NCI-H2196 treated with DMSO at 0.1 percent for 48 hours (cell line): ENCODE data around the gene ANO10.
"Not testable (repeated sequence)": the region's sequence is repeated elsewhere in the genome, so short reads cannot be mapped to it uniquely, and the experiment has no call there.

ENCODE experiments used
- DNase-seq: peaks from one replicate; lab custom pipeline; 2025; ENCODE audit not compliant: unreplicated experiment; lab: John Stamatoyannopoulos, UW

Gene ANO10, protein sequence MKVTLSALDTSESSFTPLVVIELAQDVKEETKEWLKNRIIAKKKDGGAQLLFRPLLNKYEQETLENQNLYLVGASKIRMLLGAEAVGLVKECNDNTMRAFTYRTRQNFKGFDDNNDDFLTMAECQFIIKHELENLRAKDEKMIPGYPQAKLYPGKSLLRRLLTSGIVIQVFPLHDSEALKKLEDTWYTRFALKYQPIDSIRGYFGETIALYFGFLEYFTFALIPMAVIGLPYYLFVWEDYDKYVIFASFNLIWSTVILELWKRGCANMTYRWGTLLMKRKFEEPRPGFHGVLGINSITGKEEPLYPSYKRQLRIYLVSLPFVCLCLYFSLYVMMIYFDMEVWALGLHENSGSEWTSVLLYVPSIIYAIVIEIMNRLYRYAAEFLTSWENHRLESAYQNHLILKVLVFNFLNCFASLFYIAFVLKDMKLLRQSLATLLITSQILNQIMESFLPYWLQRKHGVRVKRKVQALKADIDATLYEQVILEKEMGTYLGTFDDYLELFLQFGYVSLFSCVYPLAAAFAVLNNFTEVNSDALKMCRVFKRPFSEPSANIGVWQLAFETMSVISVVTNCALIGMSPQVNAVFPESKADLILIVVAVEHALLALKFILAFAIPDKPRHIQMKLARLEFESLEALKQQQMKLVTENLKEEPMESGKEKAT

DNA sequence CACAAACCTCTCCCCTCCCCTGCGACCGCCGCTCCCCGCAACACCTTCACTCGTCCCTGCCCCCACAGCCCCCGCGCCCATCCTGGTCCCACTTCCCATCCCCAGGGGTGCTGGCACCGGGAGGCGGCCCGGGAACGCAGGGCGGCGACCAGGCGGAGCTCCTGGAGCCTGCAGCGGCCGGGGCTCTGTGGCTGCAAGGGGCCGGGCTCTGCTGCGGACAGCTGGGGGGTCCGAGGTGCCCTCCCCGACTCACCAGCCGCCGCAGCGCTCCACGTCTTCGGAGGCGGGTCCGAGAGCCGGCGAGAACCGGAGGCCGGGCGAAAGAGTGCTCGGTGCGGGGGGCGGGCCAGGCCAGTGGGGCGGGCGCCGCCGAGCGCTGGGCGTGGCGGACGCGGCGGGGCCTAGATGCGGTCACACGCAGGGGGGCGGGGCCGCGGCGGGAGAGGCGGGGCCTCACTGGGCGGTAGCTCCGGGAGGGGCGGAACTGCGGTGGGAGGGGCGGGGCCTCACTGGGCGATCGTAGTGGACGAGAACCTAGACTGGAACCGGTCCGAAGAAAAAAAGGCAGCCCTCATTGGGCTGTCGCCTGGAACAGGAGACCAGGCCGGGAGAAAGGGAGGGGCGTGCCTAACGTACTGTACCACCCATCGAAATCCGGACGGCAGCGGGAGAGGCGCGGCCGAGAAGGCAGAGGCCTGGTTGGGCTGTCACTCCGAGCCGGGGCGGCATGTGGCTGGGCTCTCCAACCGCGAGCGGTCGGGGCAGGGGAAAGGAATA, at the start of gene ANO10:
ANO10 (minus strand) TSS at position 356 of the 777 bp plus-strand sequence. CDS start 16,159 bp downstream, outside the sequence.
- DNase-seq = peak; percentile 88

DNA sequence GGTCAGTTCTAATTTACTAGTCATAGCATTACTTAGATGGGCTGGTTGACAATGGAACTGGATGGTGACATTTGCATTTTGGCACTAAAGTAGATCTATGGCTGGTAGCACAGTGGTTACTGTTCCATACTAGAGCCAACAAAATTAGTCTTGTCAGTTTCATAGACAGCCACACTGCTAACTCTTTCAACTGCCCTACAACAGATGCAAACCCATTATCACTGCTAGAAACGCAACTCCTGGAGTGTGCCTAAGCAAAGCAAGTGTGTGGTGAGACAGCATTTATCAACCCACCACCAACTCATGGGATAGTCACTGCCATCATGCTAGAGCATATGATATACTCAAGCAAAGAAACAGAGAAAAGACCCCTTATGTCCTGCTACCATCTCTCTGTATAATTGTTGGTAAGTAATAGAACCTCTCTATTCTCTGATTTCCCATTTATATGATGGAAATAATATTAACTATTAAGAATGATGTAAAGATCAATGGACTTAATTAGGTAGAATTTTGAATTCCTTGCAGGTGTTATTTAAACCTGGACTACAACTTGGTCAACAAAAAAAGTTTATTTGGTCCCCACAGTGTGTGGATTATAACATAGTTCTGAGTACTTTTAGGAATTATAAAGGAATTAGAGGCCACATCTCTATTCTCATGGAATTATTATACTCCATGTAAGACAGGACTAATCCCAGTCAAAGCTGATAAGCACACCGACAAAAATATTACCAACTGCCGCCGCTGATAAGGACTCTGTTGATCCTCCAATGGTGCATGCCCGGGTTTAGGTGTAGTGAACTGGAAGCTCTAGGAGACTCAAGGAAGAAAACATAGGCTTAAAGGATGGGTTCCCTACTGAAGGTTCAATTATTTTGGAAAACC, 49.1 kb upstream of the ANO10 start:
- DNase-seq = no peak

DNA sequence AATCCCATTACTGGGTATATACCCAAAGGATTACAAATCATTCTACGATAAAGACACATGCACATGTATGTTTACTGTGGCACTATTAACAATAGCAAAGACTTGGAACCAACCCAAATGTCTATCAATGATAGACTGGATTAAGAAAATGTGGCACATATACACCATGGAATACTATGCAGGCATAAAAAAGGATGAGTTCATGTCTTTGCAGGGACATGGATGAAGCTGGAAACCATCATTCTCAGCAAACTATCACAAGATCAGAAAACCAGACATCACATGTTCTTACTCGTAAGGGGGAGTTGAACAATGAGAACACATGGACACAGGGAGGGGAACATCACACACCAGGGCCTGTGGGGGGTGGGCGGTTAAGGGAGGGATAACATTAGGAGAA, 43.2 kb upstream of the ANO10 start:
- not testable (repeated sequence) for DNase-seq

DNA sequence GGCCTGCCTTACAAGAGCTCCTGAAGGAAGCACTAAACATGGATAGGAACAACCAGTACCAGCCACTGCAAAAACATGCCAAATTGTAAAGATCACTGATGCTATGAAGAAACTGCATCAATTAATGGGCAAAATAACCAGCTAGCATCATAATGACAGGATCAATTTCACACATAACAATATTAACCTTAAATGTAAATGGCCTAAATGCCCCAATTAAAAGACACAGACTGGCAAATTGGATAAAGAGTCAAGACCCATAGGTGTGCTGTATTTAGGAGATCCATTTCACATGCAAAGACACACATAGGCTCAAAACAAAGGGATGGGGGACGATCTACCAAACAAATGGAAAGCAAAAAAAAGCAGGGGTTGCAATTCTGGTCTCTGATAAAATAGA, 39.6 kb upstream of the ANO10 start:
- DNase-seq = not testable (repeated sequence)

DNA sequence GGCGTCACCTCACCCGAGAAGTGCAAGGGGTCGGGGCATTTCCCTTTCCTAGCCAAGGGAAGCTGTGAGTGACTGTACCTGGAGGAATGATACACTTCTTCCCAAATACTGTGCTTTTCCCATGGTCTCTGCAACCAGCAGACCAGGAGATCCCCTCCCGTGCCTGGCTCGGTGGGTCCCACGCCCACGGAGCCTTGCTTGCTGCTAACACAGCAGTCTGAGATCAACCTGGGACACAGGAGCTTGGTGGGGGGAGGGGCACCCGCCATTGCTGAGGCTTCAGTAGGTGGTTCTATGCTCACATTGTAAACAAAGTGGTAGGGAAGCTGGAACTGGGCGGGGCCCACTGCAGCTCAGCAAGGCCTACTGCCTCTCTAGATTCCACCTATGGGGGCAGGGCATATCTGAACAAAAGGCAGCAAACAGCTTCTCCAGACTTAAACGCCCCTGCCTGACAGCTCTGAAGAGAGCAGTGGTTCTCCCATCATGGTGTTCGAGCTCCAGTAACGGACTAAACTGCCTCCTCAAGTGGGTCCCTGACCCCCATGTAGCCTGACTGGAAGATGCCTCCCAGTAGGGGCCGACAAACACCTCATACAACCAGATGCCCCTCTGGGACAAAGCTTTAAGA, 37.6 kb upstream of the ANO10 start:
- DNase-seq = no peak

DNA sequence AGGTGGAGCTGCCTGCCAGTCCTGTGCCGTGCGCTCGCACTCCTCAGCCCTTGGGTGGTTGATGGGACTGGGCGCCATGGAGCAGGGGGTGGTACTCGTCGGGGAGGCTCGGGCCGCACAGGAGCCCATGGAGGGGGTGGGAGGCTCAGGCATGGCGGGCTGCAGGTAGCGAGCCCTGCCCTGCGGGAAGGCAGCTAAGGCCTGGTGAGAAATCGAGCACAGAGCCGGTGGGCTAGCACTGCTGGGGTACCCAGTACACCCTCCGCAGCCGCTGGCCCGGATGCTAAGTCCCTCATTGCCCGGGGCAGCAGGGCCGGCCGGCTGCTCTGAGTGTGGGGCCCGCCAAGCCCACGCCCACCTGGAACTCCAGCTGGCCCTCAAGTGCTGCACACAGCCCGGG, 34.6 kb upstream of the ANO10 start:
- DNase-seq = not testable (repeated sequence)

DNA sequence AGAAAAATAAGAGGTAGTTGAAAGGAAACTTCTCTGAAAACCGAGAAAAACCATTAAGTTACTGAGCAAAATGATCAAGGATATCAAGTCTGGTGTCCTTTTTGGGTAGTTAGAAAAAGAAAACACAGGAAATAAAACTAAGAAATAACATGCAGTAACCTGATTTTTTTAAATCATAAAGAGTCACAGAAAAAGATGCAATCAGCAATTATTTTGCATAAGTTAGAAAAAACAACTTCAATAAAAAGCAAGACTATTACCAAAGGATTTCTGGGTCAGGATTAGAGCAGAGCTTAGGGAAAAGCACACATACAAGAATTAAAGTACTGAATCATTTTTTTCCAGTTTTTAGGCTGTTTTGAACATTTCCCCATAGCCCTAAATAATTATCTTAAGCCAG, 28.5 kb upstream of the ANO10 start:
- DNase-seq = no peak

DNA sequence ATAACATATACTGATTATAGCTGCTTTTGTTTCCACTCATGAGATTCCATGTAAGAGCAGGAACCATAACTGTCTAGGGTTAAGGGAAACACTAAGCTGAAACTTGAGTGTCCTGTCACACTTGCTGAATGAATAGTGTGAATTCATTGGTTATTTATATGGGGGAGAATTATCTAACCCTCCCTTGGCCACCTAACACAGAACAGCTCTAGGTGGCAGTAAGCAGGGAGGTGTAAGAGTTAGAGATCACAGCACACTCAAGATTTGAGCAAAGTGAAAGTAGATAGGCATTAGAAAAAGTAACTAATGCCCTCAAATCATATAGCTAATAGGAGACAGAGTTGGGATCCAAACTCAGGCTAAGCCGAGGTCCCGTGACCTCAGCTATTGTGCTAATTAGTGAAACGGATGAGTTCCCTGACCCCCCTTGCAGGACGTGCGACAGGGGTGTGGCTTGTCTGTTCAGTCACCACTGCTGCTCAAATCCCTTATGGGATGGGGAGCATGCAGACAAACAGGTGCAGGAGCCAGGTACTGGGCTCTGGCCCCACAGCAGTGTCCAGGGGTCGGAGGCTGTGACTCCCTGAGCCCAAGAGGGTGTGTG, 27.7 kb upstream of the ANO10 start:
- no peak for DNase-seq

DNA sequence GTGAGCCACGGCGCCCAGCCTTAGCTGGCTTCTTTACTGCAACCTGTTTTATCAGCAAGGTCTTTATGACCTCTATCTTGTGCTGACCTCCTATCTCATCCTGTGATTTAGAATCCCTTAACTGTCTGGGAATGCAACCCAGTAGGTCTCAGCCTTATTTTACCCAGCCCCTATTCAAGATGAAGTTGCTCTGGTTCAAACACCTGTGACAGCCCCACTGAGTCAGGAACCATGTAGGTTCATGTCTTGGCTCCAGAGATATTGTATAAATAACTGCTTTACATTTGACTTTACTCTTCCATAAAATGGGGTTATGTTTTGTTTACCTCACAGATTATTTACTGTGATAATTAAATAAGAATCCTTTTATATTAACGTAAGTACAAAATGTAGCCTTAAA, 27.1 kb upstream of the ANO10 start:
- DNase-seq = no peak

DNA sequence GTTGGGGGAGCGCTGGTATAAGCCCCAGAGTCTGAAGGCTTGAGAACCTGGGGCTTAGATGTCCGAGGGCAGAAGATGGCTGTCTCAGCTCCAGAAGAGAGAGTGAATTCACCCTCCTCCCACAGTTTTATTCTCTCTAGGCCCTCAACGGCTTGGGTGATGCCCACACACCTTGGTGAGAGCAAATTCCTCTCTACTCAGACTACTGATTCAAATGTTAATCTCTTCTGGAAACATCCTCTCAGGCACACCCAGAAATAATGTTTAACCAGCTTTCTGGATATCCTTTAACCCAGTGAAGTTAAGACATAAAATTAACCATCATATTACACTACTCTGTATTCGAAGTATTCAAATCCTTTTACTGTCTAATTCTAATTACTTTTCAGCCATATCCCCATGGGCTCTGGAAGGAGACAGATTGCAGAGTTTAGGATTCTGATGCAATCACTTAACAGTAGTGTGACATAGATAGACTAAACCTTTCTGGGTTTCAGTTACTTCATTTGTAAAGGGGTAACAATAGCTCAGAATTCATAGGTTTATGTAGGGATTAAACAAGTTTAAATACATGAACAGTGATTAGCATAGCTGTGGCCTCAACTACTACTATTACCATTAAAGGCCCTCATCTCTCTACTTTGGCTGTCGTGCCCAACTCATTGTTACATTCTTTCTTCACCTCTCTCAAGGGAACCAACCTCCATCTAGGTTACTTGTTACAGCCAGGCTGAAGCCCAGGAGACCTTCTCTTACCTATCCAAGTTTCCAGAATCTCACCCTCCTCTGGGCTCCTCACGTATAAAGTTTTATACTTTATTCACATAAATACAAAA, 25.7 kb upstream of the ANO10 start:
- DNase-seq = no peak

DNA sequence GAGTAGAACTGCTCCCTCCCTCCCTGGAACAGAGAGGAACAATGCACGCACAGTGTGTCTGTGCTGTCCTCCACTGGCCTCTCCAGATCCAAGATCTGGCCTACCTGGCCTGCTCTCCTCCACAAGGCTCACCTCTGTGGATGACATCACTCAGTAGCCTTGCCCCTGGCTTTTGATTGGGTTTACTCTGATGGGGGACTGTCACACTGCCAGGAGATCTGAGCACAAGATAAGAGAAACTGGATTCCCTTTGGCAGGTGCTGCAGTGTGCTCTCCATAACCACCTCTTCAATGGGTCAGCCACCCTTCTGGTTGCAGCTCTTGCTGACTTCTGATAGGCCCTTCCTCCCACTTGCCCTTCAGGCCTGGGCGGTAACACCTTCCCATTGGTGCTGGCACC, 22.6 kb upstream of the ANO10 start:
- DNase-seq = peak; percentile 55

DNA sequence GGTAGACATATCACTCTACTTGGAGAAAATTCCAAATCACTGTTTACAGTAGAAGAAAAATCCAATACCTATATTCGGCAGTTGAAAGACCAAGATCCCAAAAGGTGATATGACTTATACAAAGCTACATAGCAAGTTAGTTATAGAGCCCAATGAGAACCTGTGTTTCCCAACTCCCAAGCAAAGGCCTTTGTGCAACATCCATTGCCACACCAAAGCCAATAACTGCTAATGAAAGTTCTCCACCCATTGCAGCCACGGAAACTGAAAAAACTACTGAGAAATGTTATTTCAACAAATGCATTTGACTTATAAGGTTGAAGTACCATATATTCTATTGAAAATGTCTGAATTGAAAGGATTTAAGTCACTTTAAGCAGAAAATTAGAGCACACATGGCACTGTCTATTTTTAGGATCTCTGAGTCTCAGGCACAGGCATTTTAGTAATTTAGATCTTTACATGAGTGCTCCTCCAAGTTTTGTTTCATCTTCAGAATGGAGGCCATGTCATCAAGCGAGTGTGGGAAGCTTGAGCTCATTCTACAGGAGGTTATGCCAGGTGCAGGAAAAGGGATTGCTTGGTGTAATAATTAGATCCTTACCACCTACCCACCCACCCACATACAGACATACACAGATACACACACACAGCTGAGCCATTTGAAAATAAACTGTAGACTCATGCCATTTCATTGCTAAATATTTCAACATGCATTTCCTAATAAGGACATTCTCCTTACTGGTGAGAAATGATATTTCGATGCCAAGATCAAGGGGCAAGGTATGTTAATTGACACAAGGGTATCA, 19.7 kb upstream of the ANO10 start:
- DNase-seq = no peak

DNA sequence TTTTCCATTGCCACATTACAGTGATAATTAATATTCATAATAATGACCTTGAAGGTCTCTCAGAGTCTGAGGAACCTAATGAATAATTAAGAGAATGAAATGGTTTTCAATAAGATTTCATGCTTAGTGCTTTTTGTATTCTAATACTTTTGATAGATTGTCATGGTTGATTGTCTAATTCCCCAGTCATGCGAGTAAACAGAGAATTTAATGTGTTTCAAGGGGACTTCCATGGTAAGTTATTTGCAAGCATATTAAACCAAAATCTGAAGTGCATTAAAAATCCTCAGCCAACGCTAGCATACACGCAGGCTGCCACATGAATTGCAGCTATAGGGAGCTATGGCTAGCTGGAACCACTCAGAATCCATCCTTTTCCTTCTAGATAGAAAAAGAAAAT, 18.9 kb upstream of the ANO10 start:
- DNase-seq = no peak

DNA sequence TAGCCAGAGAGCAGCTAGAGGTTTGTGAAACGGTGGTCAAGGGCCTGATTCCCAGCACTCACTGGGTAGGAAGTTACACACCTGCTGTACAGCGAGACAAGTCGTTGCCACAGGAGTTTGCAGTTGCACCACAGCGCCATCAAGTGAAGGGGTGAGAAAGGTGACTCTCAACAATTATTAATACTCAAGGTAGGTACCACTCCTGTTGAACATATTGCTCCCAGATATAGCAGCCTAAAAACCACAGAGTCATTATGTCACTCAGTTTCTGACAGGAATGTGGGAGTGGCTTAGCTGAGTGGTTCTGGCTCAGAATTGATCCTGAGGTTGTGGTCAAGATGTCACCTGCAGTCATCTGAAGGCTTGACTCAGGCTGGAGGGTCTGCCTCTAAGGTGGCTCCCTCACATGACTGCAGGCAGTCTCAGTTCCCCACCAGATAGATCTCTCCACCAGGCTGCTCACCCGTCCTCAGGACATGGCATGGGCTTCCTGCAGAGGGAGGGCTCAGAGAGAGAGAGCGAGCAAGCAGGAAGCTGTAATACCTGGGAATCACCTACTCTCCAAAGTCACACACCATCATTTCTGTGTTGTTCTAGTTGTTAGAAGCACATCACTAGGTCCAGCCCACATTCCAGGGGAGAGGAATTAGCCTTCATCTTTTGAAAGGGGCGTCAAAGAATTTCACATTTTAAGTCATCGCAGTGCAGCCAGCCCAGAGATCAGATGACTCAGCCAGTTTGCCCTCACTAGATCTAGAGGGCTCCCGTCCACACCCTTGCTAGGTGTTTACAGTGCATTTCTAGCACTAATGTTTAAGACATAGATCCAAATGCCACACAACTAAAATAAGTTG, 17.0 kb upstream of the ANO10 start:
- DNase-seq = no peak

DNA sequence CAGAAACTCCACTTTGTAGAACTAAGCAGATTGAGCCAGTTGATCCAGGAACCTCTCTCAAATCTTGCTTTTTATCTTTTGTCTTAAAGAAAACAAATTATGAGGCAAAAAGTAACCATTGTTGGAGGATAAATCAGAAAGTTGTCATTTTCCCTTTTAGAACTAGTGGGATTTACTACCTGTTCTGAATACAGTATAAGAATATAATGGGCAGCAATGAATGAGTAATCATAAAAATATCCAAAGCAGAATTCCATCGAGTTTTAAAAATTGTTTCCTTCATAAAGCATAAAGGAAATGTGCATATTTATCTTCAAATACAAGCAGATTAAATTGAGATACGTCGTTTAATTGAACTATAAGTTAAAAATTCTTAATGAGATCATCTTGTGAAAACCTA, 15.9 kb upstream of the ANO10 start:
- DNase-seq = no peak

DNA sequence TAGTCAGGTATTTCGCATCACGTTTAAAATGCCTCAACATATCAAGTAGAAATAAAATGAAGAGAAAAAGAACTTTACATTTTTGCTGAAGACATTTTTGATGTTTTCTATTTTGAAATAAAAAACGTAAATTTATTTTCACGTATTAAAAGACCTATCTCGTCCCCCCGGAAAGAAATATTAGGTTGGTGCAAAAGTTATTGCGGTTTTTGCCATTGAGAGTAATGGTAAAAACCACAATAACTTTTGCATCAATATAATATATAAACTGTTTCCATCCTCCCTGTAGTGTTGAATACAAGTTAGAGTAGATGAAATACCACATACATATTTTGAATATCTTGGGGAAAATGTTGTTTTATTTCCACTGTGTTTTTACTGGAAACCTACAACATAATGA, 11.2 kb upstream of the ANO10 start:
- DNase-seq = no peak

DNA sequence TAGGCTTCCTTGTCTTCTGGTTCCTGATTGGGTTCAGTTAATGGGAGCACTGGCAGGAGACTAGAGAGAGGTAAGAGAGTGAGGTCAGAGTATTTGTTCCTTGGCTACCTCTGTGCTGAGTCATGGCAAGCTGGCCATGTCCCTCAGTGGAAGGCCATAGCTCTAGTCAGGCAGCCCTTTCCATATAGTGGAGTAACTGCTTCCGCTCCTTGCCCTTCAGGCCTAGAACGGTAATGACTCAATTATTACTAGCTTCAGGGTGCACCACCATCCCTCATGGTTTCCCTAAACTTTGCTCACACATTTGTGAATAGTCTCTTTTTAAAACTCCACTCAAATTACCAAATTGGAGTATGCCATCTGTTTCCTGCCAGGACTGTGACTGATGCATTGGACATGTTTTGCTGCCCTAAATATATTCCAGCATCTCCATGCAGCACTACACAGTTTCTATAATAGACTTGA, 10.5 kb upstream of the ANO10 start:
- DNase-seq = no peak
